ENCODE results near the gene MUC6. TPM values are rescaled to one million over a fixed set of nuclear protein-coding genes. Genes with fewer than 3 reads are reported as not detected.

MUC6 gene
- total RNA-seq, 1 donor from 2014 or later, result not detected

- DNase-seq (ENCODE audit: low read depth) (no peak), FAIRE-seq (no peak)
- TF ChIP-seq CTCF (IDR thresholded peaks at IDR 0.05; ENCODE audit: insufficient read depth, low read length, severe bottlenecking), result no peak
- Histone ChIP-seq H3K36me3 (ENCODE audit: control insufficient read depth, insufficient read depth, low read length) (no peaks in the 10 kb centered on the region), H3K4me3 (ENCODE audit: low read depth, low read length) (no peak overlapping the region), H3K27me3 (ENCODE audit: control insufficient read depth, insufficient read depth, low read length) (peaks cover 2% of the 10 kb centered on the region)
Observed at GRCh38 chr11:1041471-1041870, 5.0 kb upstream of the MUC6 start.

- Histone ChIP-seq H3K27me3 (ENCODE audit: control insufficient read depth, insufficient read depth, low read length) (peaks cover 2% of the 10 kb centered on the region), H3K36me3 (ENCODE audit: control insufficient read depth, insufficient read depth, low read length) (no peaks in the 10 kb centered on the region), H3K4me3 (ENCODE audit: low read depth, low read length) (no peak overlapping the region)
- DNase-seq (ENCODE audit: low read depth) (no peak), FAIRE-seq (no peak)
- no peak for TF ChIP-seq CTCF (IDR thresholded peaks at IDR 0.05; ENCODE audit: insufficient read depth, low read length, severe bottlenecking)
Observed at GRCh38 chr11:1041149-1041467, 4.6 kb upstream of the MUC6 start.

- H3K4me3 ChIP-seq (ENCODE audit: low read depth, low read length), result no peak overlapping the region
- peaks cover 2% of the 10 kb centered on the region for H3K27me3 ChIP-seq (ENCODE audit: control insufficient read depth, insufficient read depth, low read length)
- H3K36me3 ChIP-seq (ENCODE audit: control insufficient read depth, insufficient read depth, low read length), result no peaks in the 10 kb centered on the region
- DNase-seq (ENCODE audit: low read depth), result no peak
- no peak for TF ChIP-seq CTCF (IDR thresholded peaks at IDR 0.05; ENCODE audit: insufficient read depth, low read length, severe bottlenecking)
- no peak for FAIRE-seq
Observed at GRCh38 chr11:1040428-1041148, 4.1 kb upstream of the MUC6 start.

GRCh38 chr11:1039481-1040427, 3.2 kb upstream of the MUC6 start:
- H3K4me3 ChIP-seq (ENCODE audit: low read depth, low read length), result no peak overlapping the region
- H3K36me3 ChIP-seq (ENCODE audit: control insufficient read depth, insufficient read depth, low read length), result no peaks in the 10 kb centered on the region
- peaks cover 2% of the 10 kb centered on the region for H3K27me3 ChIP-seq (ENCODE audit: control insufficient read depth, insufficient read depth, low read length)
- FAIRE-seq (no peak), DNase-seq (ENCODE audit: low read depth) (no peak)
- no peak for TF ChIP-seq CTCF (IDR thresholded peaks at IDR 0.05; ENCODE audit: insufficient read depth, low read length, severe bottlenecking)

- Histone ChIP-seq H3K4me3 (ENCODE audit: low read depth, low read length) (no peak overlapping the region), H3K36me3 (ENCODE audit: control insufficient read depth, insufficient read depth, low read length) (no peaks in the 10 kb centered on the region), H3K27me3 (ENCODE audit: control insufficient read depth, insufficient read depth, low read length) (peaks cover 2% of the 10 kb centered on the region)
- TF ChIP-seq CTCF (IDR thresholded peaks at IDR 0.05; ENCODE audit: insufficient read depth, low read length, severe bottlenecking), result no peak
- FAIRE-seq (peak; percentile 99), DNase-seq (ENCODE audit: low read depth) (no peak)
Observed at GRCh38 chr11:1038921-1039320, 2.4 kb upstream of the MUC6 start.

All from bronchial epithelial cell (primary cell).